CD4-positive, CD25-positive, alpha-beta regulatory T cell (primary cell): ENCODE results near the gene FMOD. TPM values are rescaled to one million over a fixed set of nuclear protein-coding genes. Genes with fewer than 3 reads are reported as not detected.

Experiments used
- ATAC-seq, 2 donors: fragments of 150-1000 bp; cut with Tn5 transposase; one replicate each; pipeline ENCODE4 v1.10.0; 2021; ENCODE audit warnings: low read depth in 2 of 2, moderate number of reproducible peaks in 2 of 2, moderate library complexity in 1 of 2
- DNase-seq, 3 donors: peaks; one replicate each; pipeline versions ENCODE4 v3.0.0 to v3.0.0-alpha.2; 2012 to 2022; ENCODE audit warnings: mixed read lengths in 1 of 3
- H3K27ac ChIP-seq: one replicate; pipeline ENCODE4 v1.7.0; 2013; ENCODE audit warnings: mild to moderate bottlenecking, low read length; ENCODE audit not compliant: insufficient read depth, poor library complexity, severe bottlenecking
- H3K27me3 ChIP-seq: one replicate; pipeline ENCODE4 v1.7.0; 2013; ENCODE audit warnings: low read length; ENCODE audit not compliant: control insufficient read depth, insufficient read depth
- H3K36me3 ChIP-seq: one replicate; pipeline ENCODE4 v1.7.0; 2013; ENCODE audit warnings: mild to moderate bottlenecking, low read length, moderate library complexity; ENCODE audit not compliant: control insufficient read depth, insufficient read depth
- H3K4me1 ChIP-seq: 2 replicates; pipeline ENCODE4 v1.7.0; 2013; ENCODE audit warnings: mild to moderate bottlenecking, low read length; ENCODE audit not compliant: insufficient read depth, control insufficient read depth, poor library complexity, severe bottlenecking
- H3K4me3 ChIP-seq: one replicate; pipeline ENCODE4 v1.7.0; 2013; ENCODE audit warnings: low read depth, mild to moderate bottlenecking, low read length, moderate library complexity
- H3K9me3 ChIP-seq, 2 experiments: 1 replicate in 1 of 2; 2 replicates in 1 of 2; pipeline ENCODE4 v1.7.0; 2013; ENCODE audit warnings: low read length in 2 of 2, mild to moderate bottlenecking in 1 of 2, moderate library complexity in 1 of 2; ENCODE audit not compliant: control insufficient read depth in 2 of 2
- H3K27ac Mint-ChIP-seq, 3 donors: one replicate each; pipeline ENCODE4 v1.8.0; 2020 to 2022; ENCODE audit warnings: mild to moderate bottlenecking in 3 of 3, mixed read lengths in 3 of 3, moderate library complexity in 2 of 3
- H3K27me3 Mint-ChIP-seq: one replicate; pipeline ENCODE4 v1.8.0; 2022; ENCODE audit warnings: mild to moderate bottlenecking, mixed read lengths
- H3K36me3 Mint-ChIP-seq: one replicate; pipeline ENCODE4 v1.8.0; 2020; ENCODE audit warnings: mixed read lengths
- H3K4me1 Mint-ChIP-seq, 4 donors: one replicate each; pipeline ENCODE4 v1.8.0; 2020 to 2022; ENCODE audit warnings: mixed read lengths in 4 of 4, mild to moderate bottlenecking in 1 of 4
- H3K4me3 Mint-ChIP-seq, 4 donors: one replicate each; pipeline ENCODE4 v1.8.0; 2020 to 2022; ENCODE audit warnings: mild to moderate bottlenecking in 4 of 4, mixed read lengths in 4 of 4, moderate library complexity in 3 of 4
- H3K9me3 Mint-ChIP-seq, 7 donors: one replicate each; pipeline ENCODE4 v1.8.0; 2020 to 2022; ENCODE audit warnings: mixed read lengths in 7 of 7, mild to moderate bottlenecking in 3 of 7, moderate library complexity in 2 of 7
- polyA plus RNA-seq, 4 donors: library from polyadenylated mRNA; unstranded; fragments of 300-500 nt; fragmentation: Illumina TruSeq; gene quantifications; one replicate each; pipeline ENCODE4 v1.2.3, GENCODE V29; 2021
- total RNA-seq: library from RNA; stranded (reverse); gene quantifications from one replicate; pipeline ENCODE4 v1.2.3, GENCODE V29; 2022

FMOD gene
- total and polyA plus RNA-seq, 5 donors from 2014 or later: not detected

- no peak for DNase-seq
Measured at GRCh38 chr1:203291201-203292096, 59.5 kb downstream of the FMOD start.

More at GRCh38 chr1:203291201-203292096, 59.5 kb downstream of the FMOD start:
- peak overlapping the region in 3 of 4 donors; percentile 79 to 87 (median 87) for H3K4me3 Mint-ChIP-seq
- peaks cover 51% of the 10 kb centered on the region for H3K4me1 ChIP-seq
- H3K4me1 Mint-ChIP-seq: peaks cover 6 to 87% (median 57%) of the 10 kb centered on the region in 4 donors
- no peak for ATAC-seq
- H3K36me3 ChIP-seq: no peaks in the 10 kb centered on the region
- H3K27ac ChIP-seq: peak overlapping the region; percentile 100
- peaks cover 6% of the 10 kb centered on the region for H3K27me3 Mint-ChIP-seq
- no peaks in the 10 kb centered on the region for H3K9me3 ChIP-seq
- peaks cover 0 to 2% (median 0%) of the 10 kb centered on the region in 7 donors for H3K9me3 Mint-ChIP-seq
- H3K4me3 ChIP-seq: peak overlapping the region; percentile 58
- no peaks in the 10 kb centered on the region for H3K27me3 ChIP-seq
- peak overlapping the region; percentile 99 to 100 (median 100) for H3K27ac Mint-ChIP-seq
- no peaks in the 10 kb centered on the region for H3K36me3 Mint-ChIP-seq

Other genes with a start within 250 kb of the FMOD start
- not detected for gene ADORA1, start 223.4 kb downstream of the FMOD start, total RNA-seq
- not detected for gene ADORA1, start 223.4 kb downstream of the FMOD start, polyA plus RNA-seq
- not detected for gene MYBPH, start 175.3 kb downstream of the FMOD start, total RNA-seq
- gene MYBPH, start 175.3 kb downstream of the FMOD start, polyA plus RNA-seq: not detected
- not detected for gene CHI3L1, start 164.4 kb downstream of the FMOD start, total RNA-seq
- not detected for gene CHI3L1, start 164.4 kb downstream of the FMOD start, polyA plus RNA-seq
- 0.17 TPM for gene CHIT1, start 121.4 kb downstream of the FMOD start, total RNA-seq
- gene CHIT1, start 121.4 kb downstream of the FMOD start, polyA plus RNA-seq: not detected
- gene BTG2, start 45.6 kb downstream of the FMOD start, total RNA-seq: 1,002 TPM
- 100 to 1,000 TPM; 153 to 176 (median 165) TPM for gene BTG2, start 45.6 kb downstream of the FMOD start, polyA plus RNA-seq
- not detected for gene PRELP, start 124.7 kb upstream of the FMOD start, total RNA-seq
- gene PRELP, start 124.7 kb upstream of the FMOD start, polyA plus RNA-seq: not detected
- not detected for gene OPTC, start 143.0 kb upstream of the FMOD start, total RNA-seq
- not detected for gene OPTC, start 143.0 kb upstream of the FMOD start, polyA plus RNA-seq